Measurements from ENCODE around the gene DNAJC7.
A peak's percentile ranks its signal among the peaks of the same experiment; 100 is the strongest.

DNAJC7 gene

DNA sequence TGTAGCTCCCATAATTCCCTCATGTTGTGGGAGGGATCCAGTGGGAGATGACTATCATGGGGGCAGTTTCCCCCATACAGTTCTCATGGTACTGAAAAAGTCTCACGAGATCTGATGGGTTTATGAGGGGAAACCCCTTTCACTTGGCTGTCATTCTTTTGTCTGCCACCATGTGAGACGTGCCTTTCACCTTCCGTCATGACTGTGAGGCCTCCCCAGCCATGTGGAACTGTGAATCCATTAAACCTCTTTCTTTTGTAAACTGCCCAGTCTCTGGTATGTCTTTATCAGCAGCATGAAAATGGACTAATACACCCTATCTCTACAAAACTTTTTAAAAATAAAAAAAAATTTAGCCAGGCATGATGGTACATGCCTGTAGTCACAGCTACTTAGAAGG is 39.4 kb upstream of the DNAJC7 start:
- TF ChIP-seq, protein P1, sequence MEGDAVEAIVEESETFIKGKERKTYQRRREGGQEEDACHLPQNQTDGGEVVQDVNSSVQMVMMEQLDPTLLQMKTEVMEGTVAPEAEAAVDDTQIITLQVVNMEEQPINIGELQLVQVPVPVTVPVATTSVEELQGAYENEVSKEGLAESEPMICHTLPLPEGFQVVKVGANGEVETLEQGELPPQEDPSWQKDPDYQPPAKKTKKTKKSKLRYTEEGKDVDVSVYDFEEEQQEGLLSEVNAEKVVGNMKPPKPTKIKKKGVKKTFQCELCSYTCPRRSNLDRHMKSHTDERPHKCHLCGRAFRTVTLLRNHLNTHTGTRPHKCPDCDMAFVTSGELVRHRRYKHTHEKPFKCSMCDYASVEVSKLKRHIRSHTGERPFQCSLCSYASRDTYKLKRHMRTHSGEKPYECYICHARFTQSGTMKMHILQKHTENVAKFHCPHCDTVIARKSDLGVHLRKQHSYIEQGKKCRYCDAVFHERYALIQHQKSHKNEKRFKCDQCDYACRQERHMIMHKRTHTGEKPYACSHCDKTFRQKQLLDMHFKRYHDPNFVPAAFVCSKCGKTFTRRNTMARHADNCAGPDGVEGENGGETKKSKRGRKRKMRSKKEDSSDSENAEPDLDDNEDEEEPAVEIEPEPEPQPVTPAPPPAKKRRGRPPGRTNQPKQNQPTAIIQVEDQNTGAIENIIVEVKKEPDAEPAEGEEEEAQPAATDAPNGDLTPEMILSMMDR (conservative IDR thresholded peaks at IDR 0.05), result no peak

DNA sequence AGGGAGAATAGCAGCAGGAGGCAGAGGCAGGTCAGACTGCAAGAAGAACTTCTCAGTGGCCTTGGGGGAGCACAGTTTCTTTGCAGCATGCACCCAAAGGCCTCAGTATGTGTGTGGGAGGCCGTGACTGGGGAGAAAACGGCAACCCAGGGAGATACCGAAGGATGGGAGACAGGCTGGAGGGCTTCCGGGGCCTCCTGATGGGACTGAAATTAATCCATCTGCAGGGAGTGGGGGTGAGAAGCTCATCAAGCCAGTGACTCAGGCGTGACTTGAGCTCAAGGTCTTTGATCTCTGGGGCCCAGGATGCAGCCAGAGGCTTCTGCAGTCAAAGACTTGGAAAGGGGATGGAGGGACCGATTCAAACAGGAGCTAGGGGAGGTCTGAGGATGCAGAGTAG is 38.3 kb upstream of the DNAJC7 start:
- TF ChIP-seq, protein P1 (conservative IDR thresholded peaks at IDR 0.05), result no peak
- no peak overlapping the region for H3K27ac ChIP-seq

More for the DNA sequence above, 39.4 kb upstream of the DNAJC7 start:
- H3K27ac ChIP-seq, result no peak overlapping the region

DNA sequence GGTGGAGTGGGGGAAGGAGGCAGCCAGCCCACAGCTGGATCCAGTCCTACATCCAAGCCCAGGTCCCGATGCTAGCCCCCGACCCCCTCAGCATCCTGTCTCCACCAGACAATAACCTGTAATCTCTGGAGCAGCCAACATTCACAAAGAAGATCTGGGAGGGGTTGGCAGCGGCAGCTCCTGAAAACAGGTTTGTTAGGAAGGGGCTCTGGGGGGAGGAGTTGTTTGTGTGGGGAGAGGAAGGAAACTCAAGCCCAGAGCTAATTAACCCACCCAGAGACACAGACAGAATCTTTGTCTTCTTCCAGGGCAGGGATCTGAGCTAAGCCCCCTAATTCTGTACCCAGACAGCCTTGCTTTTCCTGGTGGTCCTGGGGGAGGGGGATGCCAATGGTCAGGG is 37.8 kb upstream of the DNAJC7 start:
- no peak overlapping the region for H3K27ac ChIP-seq
- TF ChIP-seq, protein P1 (conservative IDR thresholded peaks at IDR 0.05), result no peak

DNA sequence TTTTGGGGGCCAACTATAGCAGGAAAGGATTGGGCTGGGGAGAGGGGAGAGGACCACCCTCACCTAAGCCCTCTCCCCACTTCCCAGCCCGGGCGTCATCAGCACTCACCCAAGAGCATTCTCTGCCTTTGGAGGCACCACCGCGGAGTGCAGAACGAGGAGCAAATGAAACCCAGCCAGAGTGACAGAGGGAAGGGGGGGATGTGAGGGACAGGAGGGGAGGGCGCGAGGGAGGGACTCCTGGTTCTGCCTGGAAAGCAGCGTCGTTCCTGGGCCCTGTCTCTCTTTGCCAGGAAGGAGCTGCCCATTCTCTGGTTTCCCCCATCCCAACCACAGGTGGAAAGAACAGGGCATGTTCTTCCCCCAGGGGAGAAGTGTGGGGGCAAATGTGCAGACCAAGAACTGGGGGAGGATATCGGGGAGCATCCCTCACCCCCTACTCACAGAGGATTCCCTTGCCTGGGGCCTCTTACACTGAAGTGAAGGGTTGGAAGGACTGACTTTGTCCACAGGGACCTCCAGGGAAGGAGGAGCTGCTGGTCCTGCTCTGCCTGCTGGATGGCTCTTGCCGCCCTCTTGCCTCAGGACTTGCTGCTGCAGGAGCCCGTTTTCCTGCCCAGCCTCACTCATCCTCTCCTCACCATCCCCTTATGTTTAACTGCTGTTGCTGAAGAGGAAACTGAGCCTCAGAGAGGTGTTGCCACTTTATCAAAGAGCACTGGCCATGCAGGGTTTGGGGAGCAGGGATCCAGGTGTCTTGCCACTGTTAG is 36.7 kb upstream of the DNAJC7 start:
- TF ChIP-seq, protein P1 (conservative IDR thresholded peaks at IDR 0.05), result no peak
- no peak overlapping the region for H3K27ac ChIP-seq

GRCh38 chr17:42052346-42052877 is 35.2 kb upstream of the DNAJC7 start:
- TF ChIP-seq, protein P1 (conservative IDR thresholded peaks at IDR 0.05), result no peak
- no peak overlapping the region for H3K27ac ChIP-seq

DNA sequence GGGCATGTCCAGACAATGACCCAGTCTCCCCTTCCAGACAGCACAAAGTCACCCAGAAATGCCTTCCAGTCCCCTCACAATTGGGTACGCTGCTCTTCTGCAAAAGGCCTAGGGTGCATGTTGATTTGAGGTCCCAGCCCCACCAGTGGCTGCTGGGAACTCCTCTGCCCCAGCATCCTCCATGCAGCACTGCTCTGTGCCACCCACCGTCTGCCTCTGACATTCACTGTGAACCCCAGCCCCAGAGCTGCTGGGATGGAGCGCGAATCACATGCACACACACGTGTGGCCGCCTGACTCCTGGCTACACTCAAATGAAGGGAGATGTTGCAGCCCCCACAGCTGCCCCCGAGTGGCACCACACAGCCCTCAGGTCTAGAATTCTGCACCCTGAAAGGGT is 34.4 kb upstream of the DNAJC7 start:
- no peak overlapping the region for H3K27ac ChIP-seq
- TF ChIP-seq, protein P1 (conservative IDR thresholded peaks at IDR 0.05), result no peak

DNA sequence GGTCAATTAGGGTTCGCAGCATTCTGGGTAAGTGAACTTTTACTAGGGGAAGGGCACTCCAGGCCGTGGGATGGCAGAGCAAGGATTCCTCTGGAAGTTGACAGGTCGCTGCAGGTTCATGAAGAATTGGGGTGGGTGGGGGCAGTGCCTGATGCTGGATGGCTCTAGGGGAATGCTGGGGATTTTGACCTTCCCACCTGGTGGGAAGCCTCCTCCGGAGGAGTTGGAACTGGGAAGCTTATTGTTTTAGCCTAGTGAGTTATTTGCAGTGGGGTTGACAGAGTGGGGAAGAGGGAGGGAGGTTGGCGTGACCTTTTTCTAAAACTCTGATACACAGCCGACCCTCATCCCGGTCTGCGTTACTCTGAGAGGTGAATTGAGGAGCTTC is 33.8 kb upstream of the DNAJC7 start:
- TF ChIP-seq, protein P1 (conservative IDR thresholded peaks at IDR 0.05), result no peak
- H3K27ac ChIP-seq, result peak overlapping the region; percentile 62; the same call in 1 of the 2 replicates
